NCI-H524 (cell line): ENCODE data around the gene PPM1L.
"Not testable (repeated sequence)": the region's sequence is repeated elsewhere in the genome, so short reads cannot be mapped to it uniquely, and the experiment has no call there.

Experiments used
- DNase-seq, 2 experiments: peaks; one replicate each; lab custom pipeline; 2025; lab: John Stamatoyannopoulos, UW

The PPM1L gene

GRCh38 chr3:160931474-160931873, 175.4 kb downstream of the PPM1L start:
- no peak for DNase-seq

DNA sequence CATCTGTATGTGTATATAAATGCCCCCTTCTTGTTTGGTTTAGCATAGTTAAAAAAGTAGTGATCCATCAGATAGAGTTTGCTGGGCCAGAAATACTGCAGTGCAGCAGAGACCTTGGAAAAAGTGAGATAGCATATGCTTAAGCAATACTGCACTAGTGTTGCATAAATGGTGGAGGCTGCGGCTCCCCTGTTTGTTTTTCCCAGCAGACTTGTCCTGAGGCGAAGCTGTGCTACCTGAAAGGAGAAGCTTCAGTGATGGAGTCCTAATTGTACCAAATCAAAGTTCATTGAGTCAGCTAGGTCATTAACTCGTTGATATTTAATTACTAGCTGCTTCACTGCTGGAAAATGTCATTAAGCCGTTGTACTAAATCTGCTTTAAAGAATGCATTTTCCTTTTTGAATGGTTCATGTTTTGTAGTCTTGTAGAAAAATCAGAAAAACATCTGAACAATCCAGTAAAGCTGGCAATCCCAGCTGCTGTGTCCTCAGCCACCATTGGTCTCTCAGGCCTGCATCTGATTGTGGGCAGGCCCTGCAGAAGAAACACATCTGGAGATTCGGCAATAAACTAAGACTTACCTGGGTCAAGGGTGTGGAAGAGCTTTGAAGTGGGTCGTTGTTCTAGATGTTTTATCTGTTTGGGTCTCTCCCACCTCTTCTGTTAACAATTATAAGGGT, 179.5 kb downstream of the PPM1L start:
- DNase-seq = no peak

GRCh38 chr3:160941885-160942494, 186.0 kb downstream of the PPM1L start:
- DNase-seq = no peak

- DNase-seq = no peak
Measured at GRCh38 chr3:160943996-160944395, 188.0 kb downstream of the PPM1L start.

- DNase-seq = no peak
Measured at GRCh38 chr3:160945336-160945735, 189.3 kb downstream of the PPM1L start.

DNA sequence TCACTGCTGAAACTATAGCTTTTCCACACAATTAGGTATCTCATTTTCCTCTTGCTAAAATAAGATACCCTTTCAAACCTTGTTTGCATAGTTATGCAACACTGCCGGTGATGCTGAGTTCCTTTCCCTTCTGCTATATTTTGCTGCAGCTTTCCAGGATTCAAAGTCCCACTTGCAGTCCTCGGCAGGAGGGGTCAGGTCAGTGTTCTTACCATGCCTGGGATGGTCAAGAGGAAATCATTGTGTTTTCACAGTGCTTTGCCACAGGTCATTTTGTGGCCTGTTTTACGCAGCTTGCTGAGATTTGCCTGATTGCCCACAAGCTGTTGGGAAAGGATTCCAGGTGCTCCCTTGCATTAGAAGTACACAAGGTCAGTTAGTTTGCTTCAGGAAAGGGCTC, 192.2 kb downstream of the PPM1L start:
- no peak for DNase-seq

DNA sequence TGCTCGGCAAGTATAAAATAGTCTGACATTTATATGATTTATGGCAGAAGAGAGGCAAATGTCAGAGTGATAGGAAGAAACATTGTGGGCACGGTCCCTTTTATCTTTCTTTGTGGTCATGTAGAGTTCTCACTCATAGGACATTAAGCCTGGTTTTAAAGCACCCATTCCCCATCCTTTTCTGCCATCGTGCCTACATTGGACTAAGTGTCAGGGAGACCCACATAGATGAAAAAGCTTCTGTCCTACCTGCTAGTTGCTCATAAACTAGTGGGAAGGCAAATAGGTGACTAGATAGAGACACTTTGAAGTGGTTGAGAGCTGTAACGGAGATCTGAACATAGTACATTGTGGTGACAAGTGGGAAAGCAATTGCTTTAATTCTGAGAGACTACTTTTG, 193.4 kb downstream of the PPM1L start:
- no peak for DNase-seq

- DNase-seq = no peak
Measured at GRCh38 chr3:160950542-160950941, 194.5 kb downstream of the PPM1L start.

DNA sequence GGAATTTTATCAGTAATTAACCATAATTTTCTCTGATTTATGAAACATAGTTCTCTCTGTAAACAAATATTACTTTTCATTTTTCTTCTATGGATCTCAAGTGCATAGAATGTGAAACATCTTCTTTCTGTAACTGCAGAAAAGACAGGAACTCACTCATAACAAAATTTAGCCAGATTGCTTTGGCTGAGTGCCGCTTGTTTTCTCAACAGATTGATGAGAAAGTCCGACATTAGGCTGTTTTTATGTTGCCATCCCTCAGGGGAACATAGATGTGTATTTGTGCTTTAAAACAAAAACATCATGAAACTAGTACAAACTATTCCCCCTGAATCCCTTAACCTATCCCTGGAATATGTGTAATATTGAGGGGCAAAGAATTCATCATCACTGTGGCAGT, 194.9 kb downstream of the PPM1L start:
- no peak for DNase-seq

GRCh38 chr3:160951642-160952487, 195.8 kb downstream of the PPM1L start:
- DNase-seq = peak in 1 of 2 experiments; percentile 56

- no peak for DNase-seq
Measured at GRCh38 chr3:160953686-160954085, 197.7 kb downstream of the PPM1L start.

DNA sequence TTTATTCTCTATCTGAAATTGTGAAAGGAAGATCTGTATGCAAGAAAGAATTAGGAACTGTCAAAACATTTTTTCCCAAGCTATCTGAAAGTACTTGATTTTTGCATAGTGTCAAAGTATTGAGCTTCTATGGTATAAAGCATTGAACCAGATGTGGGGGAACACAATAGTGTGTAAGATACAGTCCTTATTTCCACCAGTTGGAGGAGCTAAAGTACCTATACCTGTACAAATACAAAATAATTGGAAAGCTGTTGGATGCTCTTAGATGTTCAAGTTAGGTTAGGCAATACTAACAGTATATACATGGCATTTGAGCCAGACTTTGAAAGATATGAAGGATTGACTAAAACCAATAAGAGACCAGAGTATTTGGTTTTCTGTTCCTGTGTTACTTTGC, 200.8 kb downstream of the PPM1L start:
- peak in 1 of 2 experiments; percentile 43 for DNase-seq

DNA sequence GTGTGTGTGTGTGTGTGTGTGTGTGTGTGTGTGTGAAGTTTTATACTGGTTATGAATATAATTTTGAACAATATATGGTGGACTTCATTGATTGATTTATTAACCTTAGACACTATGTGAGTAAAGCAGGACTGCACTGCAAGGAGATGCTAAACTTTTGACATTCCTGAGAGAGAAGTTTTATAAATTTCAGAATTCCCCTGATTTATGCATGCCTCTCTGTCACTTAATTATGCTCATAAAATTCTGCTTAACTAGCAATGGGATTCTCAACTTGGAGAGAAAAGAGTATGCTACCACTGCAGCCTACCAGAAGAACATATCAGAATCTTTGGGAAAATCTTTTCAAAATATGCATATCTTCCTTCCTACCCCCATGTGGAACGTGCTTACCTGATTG, 204.5 kb downstream of the PPM1L start:
- DNase-seq = no peak

GRCh38 chr3:160963949-160964348, 207.9 kb downstream of the PPM1L start:
- DNase-seq = no peak

- peak; percentile 46 to 78 for DNase-seq
Measured at GRCh38 chr3:160968761-160969160, 212.7 kb downstream of the PPM1L start.

DNA sequence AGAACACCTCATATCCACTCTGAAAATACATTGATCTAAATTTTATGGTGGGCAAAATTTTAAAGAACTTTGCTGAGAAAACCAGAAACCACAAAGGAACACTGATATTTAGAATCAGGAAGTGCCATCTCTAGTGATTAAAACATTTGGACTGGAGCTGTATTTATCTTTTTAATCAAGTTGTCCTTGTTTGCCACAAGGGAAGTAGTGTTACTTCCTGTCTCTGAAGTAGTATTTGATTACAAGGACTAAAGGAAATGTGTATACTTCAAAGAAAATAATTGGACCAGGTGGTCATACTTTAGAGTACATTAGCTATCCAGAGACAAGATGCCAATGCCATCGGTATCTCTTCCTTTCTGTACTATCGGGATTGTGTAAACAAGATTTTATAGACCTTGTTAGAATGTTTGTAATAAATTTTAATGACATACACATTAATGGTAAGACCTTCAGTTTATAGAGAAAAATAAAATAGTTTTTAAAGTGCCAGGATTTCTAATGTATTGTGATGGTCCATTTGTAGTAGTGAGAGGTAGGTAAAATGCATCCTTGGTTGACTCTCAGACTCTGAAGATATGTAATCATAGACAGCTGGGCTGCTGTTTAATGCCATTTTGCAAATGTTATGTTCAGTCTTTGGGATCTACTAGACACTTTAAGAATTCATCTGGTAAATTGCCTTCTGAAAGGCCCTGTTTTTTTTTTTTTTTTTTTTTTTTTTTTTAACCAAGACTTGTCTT, 217.2 kb downstream of the PPM1L start:
- DNase-seq = no peak

DNA sequence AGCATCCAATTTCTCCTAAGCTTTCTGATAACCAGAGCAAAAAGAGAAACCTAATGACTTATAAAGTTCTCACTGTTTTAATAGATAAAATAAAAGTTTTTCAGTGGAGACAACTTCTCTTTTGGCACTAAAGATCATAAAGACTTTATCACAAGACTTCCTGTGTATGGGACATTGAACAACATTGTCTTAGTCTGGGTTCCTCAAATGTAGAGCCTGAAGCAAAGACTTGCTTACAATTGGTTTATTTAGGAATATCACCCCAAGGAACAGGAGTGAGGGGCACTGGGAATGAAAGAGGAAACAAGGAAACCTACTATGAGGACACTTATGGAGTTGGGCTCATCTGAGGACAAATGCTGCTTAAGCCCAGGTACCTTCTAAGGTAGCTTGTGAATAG, 221.7 kb downstream of the PPM1L start:
- no peak for DNase-seq

- no peak for DNase-seq
Measured at GRCh38 chr3:160980740-160981139, 224.7 kb downstream of the PPM1L start.

GRCh38 chr3:160981217-160981938, 225.3 kb downstream of the PPM1L start:
- no peak for DNase-seq

GRCh38 chr3:160982491-160982890, 226.5 kb downstream of the PPM1L start:
- DNase-seq = no peak

GRCh38 chr3:160983900-160984299, 227.9 kb downstream of the PPM1L start:
- DNase-seq = not testable (repeated sequence)

- DNase-seq = peak; percentile 80 to 91
Measured at GRCh38 chr3:160986069-160986468, 230.0 kb downstream of the PPM1L start.
